Neural cell (in vitro differentiated cells): ENCODE measurements around the gene SNRPA.

Source experiments
- POLR2AphosphoS5 ChIP-seq: IDR thresholded peaks from 2 replicates; pipeline ENCODE4 v1.6.1; 2012
- TF ChIP-seq, protein P1 (sequence below): fragments of 450-650 bp; IDR thresholded peaks from 2 replicates; pipeline ENCODE4 v1.5.1; 2014; ENCODE audit warnings: antibody characterized with exemption, mild to moderate bottlenecking, moderate library complexity; ENCODE audit not compliant: poor library complexity, severe bottlenecking

DNA sequence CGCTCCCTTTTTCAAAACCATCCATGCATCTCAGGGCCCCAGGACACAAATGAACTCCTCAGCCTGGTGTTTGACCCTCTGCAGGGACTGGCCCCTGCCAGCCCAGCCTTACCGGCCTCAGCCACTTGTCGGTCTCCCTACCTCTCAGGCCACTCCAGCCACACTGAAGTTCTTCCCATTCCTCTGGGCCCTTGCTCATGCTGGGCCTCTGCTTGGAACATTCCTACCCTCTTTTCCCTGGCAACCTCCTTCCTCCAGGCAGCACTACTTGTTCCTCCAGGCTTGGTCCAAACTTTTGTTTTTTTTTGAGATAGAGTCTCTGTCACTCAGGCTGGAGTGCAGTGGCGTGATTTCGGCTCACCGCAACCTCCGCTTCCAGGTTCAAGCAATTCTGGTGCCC, 40.3 kb downstream of the SNRPA start:
- TF ChIP-seq POLR2AphosphoS5 = no peak
- TF ChIP-seq, protein P1, sequence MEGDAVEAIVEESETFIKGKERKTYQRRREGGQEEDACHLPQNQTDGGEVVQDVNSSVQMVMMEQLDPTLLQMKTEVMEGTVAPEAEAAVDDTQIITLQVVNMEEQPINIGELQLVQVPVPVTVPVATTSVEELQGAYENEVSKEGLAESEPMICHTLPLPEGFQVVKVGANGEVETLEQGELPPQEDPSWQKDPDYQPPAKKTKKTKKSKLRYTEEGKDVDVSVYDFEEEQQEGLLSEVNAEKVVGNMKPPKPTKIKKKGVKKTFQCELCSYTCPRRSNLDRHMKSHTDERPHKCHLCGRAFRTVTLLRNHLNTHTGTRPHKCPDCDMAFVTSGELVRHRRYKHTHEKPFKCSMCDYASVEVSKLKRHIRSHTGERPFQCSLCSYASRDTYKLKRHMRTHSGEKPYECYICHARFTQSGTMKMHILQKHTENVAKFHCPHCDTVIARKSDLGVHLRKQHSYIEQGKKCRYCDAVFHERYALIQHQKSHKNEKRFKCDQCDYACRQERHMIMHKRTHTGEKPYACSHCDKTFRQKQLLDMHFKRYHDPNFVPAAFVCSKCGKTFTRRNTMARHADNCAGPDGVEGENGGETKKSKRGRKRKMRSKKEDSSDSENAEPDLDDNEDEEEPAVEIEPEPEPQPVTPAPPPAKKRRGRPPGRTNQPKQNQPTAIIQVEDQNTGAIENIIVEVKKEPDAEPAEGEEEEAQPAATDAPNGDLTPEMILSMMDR = no peak
